Measurements from ENCODE around the gene VRK2. TPM values are rescaled to one million over a fixed set of nuclear protein-coding genes. Genes with fewer than 3 reads are reported as not detected.

The VRK2 gene
- total RNA-seq, 1 donor from 2014 or later: 7.2 TPM

GRCh38 chr2:58051445-58051844 is 4.8 kb downstream of the VRK2 start:
- Mint-ChIP-seq H3K27ac (ENCODE audit: unreplicated experiment) (no peak overlapping the region), H3K27me3 (ENCODE audit: unreplicated experiment) (no peaks in the 10 kb centered on the region), H3K36me3 (ENCODE audit: unreplicated experiment) (no peaks in the 10 kb centered on the region), H3K4me1 (ENCODE audit: low read depth, unreplicated experiment) (no peaks in the 10 kb centered on the region), H3K9me3 (ENCODE audit: unreplicated experiment) (no peaks in the 10 kb centered on the region), H3K4me3 (ENCODE audit: unreplicated experiment) (no peak overlapping the region)
- TF ChIP-seq CTCF (IDR thresholded peaks at IDR 0.05; ENCODE audit: partially characterized antibody, unreplicated experiment): no peak
- DNase-seq: no peak

GRCh38 chr2:58052978-58053377 is 6.4 kb downstream of the VRK2 start:
- no peaks in the 10 kb centered on the region for H3K36me3 Mint-ChIP-seq (ENCODE audit: unreplicated experiment)
- no peak for TF ChIP-seq CTCF (IDR thresholded peaks at IDR 0.05; ENCODE audit: partially characterized antibody, unreplicated experiment)
- H3K27ac Mint-ChIP-seq (ENCODE audit: unreplicated experiment): no peak overlapping the region
- H3K9me3 Mint-ChIP-seq (ENCODE audit: unreplicated experiment): no peaks in the 10 kb centered on the region
- H3K4me3 Mint-ChIP-seq (ENCODE audit: unreplicated experiment): no peak overlapping the region
- H3K4me1 Mint-ChIP-seq (ENCODE audit: low read depth, unreplicated experiment): peaks cover 4% of the 10 kb centered on the region
- no peaks in the 10 kb centered on the region for H3K27me3 Mint-ChIP-seq (ENCODE audit: unreplicated experiment)
- DNase-seq: no peak

- peaks cover 7% of the 10 kb centered on the region for H3K4me1 Mint-ChIP-seq (ENCODE audit: low read depth, unreplicated experiment)
- TF ChIP-seq CTCF (IDR thresholded peaks at IDR 0.05; ENCODE audit: partially characterized antibody, unreplicated experiment): no peak
- H3K27ac Mint-ChIP-seq (ENCODE audit: unreplicated experiment): no peak overlapping the region
- no peak for DNase-seq
- no peak overlapping the region for H3K4me3 Mint-ChIP-seq (ENCODE audit: unreplicated experiment)
- H3K36me3 Mint-ChIP-seq (ENCODE audit: unreplicated experiment): no peaks in the 10 kb centered on the region
- no peaks in the 10 kb centered on the region for H3K27me3 Mint-ChIP-seq (ENCODE audit: unreplicated experiment)
- H3K9me3 Mint-ChIP-seq (ENCODE audit: unreplicated experiment): no peaks in the 10 kb centered on the region
Observed at GRCh38 chr2:58054264-58054663, 7.7 kb downstream of the VRK2 start.

DNA sequence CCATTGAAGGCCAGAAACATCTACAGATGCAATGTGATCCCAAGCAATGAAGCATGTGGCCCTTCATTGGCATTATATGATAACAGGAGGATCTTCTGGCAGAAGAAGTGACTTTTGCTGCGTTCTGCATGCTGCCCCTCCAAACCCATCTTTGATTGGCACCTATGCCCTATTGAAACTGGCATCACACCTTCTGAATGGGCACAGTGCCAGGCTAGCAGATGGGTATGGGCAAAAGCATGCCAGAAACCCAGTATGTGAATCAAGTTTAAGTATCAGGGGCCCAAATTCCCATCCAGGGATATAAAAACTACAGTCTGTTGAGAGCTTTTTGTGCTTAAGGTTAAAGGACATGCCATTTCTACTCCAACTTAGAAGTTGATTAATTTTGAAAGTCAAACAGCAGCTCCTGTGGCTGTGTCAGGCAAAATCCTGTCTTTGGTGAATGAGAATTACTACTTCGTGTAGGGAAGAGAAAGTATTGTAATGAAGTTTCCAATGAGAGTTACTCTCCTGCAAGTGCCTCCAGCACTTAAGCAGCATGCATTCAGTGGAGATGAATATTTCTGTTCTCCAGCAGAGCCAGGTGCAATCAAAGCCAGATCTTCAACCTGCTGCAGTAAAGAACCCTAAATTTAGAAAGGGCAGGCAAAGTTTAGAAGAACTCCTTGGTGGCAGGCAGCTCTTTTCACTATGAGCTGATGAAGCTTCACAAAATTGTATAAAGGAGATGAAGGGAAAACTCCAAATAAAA is 8.6 kb downstream of the VRK2 start:
- DNase-seq: no peak
- peaks cover 7% of the 10 kb centered on the region for H3K4me1 Mint-ChIP-seq (ENCODE audit: low read depth, unreplicated experiment)
- H3K4me3 Mint-ChIP-seq (ENCODE audit: unreplicated experiment): no peak overlapping the region

More for the DNA sequence above, 8.6 kb downstream of the VRK2 start:
- Mint-ChIP-seq H3K9me3 (ENCODE audit: unreplicated experiment) (no peaks in the 10 kb centered on the region), H3K27me3 (ENCODE audit: unreplicated experiment) (no peaks in the 10 kb centered on the region), H3K36me3 (ENCODE audit: unreplicated experiment) (no peaks in the 10 kb centered on the region), H3K27ac (ENCODE audit: unreplicated experiment) (no peak overlapping the region)
- TF ChIP-seq CTCF (IDR thresholded peaks at IDR 0.05; ENCODE audit: partially characterized antibody, unreplicated experiment): no peak
